Natural killer cell (primary cell): ENCODE results near the gene EPX. TPM values are rescaled to one million over a fixed set of nuclear protein-coding genes. Genes with fewer than 3 reads are reported as not detected.

Experiments
- ATAC-seq, 3 donors: fragments of 150-1000 bp in 2 of 3; fragments of 200-7000 bp in 1 of 3; cut with Tn5 transposase; 1 replicate in 1 of 3; 2 replicates in 2 of 3; pipeline ENCODE4 v1.10.0; 2021; ENCODE audit warnings: mild to moderate bottlenecking in 2 of 3, moderate library complexity in 2 of 3
- DNase-seq, 2 donors: peaks; one replicate each; pipeline versions ENCODE4 v3.0.0 to v3.0.0-alpha.2; 2013 to 2021; ENCODE audit warnings: mixed read lengths in 1 of 2
- H3K27ac ChIP-seq: one replicate; pipeline ENCODE4 v1.5.1; 2013; ENCODE audit warnings: mild to moderate bottlenecking, low read length
- H3K27me3 ChIP-seq: one replicate; pipeline ENCODE4 v1.6.1; 2013; ENCODE audit warnings: low read length; ENCODE audit not compliant: control insufficient read depth, insufficient read depth
- H3K36me3 ChIP-seq: one replicate; pipeline ENCODE4 v1.6.1; 2013; ENCODE audit warnings: low read length; ENCODE audit not compliant: control insufficient read depth, insufficient read depth
- H3K4me1 ChIP-seq: one replicate; pipeline ENCODE4 v1.6.1; 2013; ENCODE audit warnings: low read length; ENCODE audit not compliant: control insufficient read depth, insufficient read depth
- H3K4me3 ChIP-seq: one replicate; pipeline ENCODE4 v1.5.1; 2013; ENCODE audit warnings: low read length
- H3K9me3 ChIP-seq: one replicate; pipeline ENCODE4 v1.6.1; 2013; ENCODE audit warnings: low read length; ENCODE audit not compliant: control insufficient read depth, insufficient read depth
- H3K27ac Mint-ChIP-seq, 2 donors: one replicate each; pipeline ENCODE4 v1.8.0; 2022; ENCODE audit warnings: mild to moderate bottlenecking in 2 of 2, mixed read lengths in 2 of 2, moderate library complexity in 1 of 2
- H3K27me3 Mint-ChIP-seq, 2 donors: one replicate each; pipeline ENCODE4 v1.8.0; 2022; ENCODE audit warnings: low read depth in 2 of 2, mixed read lengths in 2 of 2
- H3K36me3 Mint-ChIP-seq: one replicate; pipeline ENCODE4 v1.8.0; 2022; ENCODE audit warnings: mixed read lengths
- H3K4me1 Mint-ChIP-seq, 2 donors: one replicate each; pipeline ENCODE4 v1.8.0; 2022; ENCODE audit warnings: mixed read lengths in 2 of 2
- H3K4me3 Mint-ChIP-seq: one replicate; pipeline ENCODE4 v1.8.0; 2022; ENCODE audit warnings: mild to moderate bottlenecking, moderate library complexity, mixed read lengths
- H3K9me3 Mint-ChIP-seq, 2 donors: one replicate each; pipeline ENCODE4 v1.8.0; 2022; ENCODE audit warnings: mixed read lengths in 2 of 2
- WGBS: methylation state at CpG from one replicate; pipeline ENCODE4 v1.1.7; 2013; ENCODE audit warnings: missing lambda C conversion rate; ENCODE audit not compliant: insufficient coverage; 5-methylcytosine and 5-hydroxymethylcytosine counted together
- intact Hi-C: fragments of 100-400 bp; cut with micrococcal nuclease; formaldehyde crosslinking; loops from one replicate; pipeline ENCODE4 v1.14.2; 2022
- total RNA-seq, 4 donors: library from RNA; stranded (reverse); fragments of 120-200 nt in 1 of 4; gene quantifications; one replicate each; pipeline versions ENCODE4 v1.2.3 to v1.2.4, GENCODE V29; 2013 to 2022
- TF ChIP-seq, protein P1 (sequence below): fragments of 200-600 bp; IDR thresholded peaks from one replicate; pipeline ENCODE4 v1.8.0; 2022; ENCODE audit warnings: antibody characterized with exemption

Gene EPX
- total RNA-seq, 3 donors from 2014 or later (not counting 1 experiment from before 2014, with no cell fraction given) = not detected

DNA sequence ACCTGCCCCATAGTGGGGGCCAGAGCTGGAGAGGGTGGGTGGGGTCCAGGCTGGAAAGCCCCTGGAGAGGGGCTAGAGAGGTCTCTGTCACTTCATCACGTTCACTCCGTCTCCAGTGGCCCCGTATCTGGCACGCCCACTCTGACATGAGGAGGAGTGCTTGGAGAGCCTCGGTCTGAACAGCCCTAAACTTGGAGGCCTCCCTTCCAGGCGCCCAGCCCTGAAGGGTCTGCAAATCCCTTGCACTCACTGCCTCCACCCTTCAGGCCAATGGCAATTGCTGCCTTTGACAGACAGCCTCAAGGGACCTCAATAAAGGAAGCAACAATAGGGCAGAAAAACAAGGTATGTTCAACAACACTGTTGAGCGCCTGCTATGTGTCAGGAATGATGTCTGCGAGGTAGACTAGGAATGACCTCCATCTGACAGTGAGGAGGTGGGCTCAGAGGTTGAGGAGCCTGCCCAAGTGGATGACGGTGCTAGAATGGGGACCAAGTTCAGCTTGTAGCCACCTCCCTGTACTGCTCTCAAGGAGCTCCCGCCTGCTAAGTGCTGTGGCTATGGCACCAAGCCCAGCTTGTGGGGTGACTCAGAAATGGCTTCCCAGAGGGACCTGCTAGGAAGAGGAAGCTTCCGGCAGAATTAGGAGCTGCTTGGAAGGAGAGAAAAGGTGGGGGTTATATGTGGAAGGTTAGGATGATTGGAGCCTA, 2.9 kb upstream of the EPX start:
- intact Hi-C loops = no loop called here
- no peak for ATAC-seq
- no peak for DNase-seq
- H3K27me3 ChIP-seq = no peaks in the 10 kb centered on the region
- H3K27ac ChIP-seq = no peak overlapping the region
- no peak overlapping the region for H3K27ac Mint-ChIP-seq
- no peak overlapping the region for H3K4me3 ChIP-seq
- 63% methylated on average over 11 of the region's 11 CpGs for WGBS
- H3K36me3 ChIP-seq = no peaks in the 10 kb centered on the region
- TF ChIP-seq, protein P1, sequence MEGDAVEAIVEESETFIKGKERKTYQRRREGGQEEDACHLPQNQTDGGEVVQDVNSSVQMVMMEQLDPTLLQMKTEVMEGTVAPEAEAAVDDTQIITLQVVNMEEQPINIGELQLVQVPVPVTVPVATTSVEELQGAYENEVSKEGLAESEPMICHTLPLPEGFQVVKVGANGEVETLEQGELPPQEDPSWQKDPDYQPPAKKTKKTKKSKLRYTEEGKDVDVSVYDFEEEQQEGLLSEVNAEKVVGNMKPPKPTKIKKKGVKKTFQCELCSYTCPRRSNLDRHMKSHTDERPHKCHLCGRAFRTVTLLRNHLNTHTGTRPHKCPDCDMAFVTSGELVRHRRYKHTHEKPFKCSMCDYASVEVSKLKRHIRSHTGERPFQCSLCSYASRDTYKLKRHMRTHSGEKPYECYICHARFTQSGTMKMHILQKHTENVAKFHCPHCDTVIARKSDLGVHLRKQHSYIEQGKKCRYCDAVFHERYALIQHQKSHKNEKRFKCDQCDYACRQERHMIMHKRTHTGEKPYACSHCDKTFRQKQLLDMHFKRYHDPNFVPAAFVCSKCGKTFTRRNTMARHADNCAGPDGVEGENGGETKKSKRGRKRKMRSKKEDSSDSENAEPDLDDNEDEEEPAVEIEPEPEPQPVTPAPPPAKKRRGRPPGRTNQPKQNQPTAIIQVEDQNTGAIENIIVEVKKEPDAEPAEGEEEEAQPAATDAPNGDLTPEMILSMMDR = no peak
- H3K36me3 Mint-ChIP-seq = no peaks in the 10 kb centered on the region
- no peaks in the 10 kb centered on the region for H3K9me3 Mint-ChIP-seq
- no peak overlapping the region for H3K4me3 Mint-ChIP-seq
- H3K4me1 Mint-ChIP-seq = peaks cover 0 to 6% of the 10 kb centered on the region in 2 donors
- no peaks in the 10 kb centered on the region for H3K9me3 ChIP-seq
- peaks cover 8 to 21% of the 10 kb centered on the region in 2 donors for H3K27me3 Mint-ChIP-seq
- H3K4me1 ChIP-seq = no peaks in the 10 kb centered on the region

DNA sequence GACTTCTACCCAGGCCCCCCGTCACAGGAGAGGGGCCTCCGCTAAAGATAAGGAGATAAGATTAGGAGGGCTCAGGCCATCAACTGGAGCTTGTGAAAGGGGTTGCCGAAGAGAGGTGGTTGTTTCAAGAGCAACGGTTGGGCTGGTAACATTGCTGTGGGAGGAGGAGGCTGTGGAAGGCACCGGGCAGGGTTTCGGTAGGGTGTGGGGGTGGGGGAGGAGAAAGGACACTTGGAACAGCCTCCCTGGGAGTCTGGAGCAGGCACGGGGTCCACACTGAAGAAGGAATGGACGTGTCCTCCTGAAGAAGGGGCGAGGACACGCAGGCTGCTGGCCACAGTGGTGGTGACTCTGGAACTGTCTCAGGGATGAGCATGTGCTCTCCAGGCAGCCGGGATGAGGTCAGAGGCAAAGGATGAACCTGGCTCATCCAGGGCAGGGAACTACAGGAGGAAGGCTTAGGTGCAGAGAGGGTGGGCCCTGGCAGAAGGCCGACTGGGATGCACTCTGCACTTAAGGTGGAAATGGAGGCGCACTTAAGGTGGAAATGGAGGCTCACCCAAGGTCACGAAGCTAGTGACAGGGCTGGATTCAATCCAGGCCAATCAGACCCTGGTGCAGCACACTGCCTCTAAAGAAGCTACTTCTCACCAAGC, 1.2 kb upstream of the EPX start:
- Histone ChIP-seq H3K4me1 (no peaks in the 10 kb centered on the region), H3K4me3 (no peak overlapping the region), H3K27ac (no peak overlapping the region), H3K36me3 (no peaks in the 10 kb centered on the region), H3K27me3 (no peaks in the 10 kb centered on the region), H3K9me3 (no peaks in the 10 kb centered on the region)
- peaks cover 8 to 21% of the 10 kb centered on the region in 2 donors for H3K27me3 Mint-ChIP-seq
- H3K9me3 Mint-ChIP-seq = no peaks in the 10 kb centered on the region
- H3K27ac Mint-ChIP-seq = no peak overlapping the region
- TF ChIP-seq, protein P1 = no peak
- no peak overlapping the region for H3K4me3 Mint-ChIP-seq
- no peaks in the 10 kb centered on the region for H3K4me1 Mint-ChIP-seq
- H3K36me3 Mint-ChIP-seq = no peaks in the 10 kb centered on the region
- DNase-seq = no peak
- intact Hi-C loops = no loop called here
- no peak for ATAC-seq
- WGBS = 76% methylated on average over 14 of the region's 14 CpGs

DNA sequence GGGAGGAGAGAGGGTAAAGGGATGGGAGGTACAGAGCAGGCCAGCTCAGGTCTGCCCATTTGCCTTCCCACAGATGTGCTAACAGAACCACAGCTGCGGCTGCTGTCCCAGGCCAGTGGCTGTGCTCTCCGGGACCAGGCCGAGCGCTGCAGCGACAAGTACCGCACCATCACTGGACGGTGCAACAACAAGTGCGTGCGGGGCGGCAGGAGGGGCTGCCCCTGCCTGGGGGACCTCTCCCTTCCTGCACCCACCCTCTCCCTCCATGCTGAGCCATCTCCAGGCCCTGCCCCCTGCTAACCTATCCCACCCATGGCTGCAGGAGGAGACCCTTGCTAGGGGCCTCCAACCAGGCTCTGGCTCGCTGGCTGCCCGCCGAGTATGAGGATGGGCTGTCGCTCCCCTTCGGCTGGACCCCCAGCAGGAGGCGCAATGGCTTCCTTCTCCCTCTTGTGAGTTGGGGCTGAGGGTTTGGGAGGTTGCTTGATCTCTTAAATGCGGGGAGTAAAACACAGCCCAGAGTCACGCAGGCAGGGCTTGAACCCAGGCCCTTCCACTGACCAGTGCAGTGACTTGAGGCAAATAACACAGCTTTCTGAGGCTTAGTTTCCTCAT, 1.2 kb downstream of the EPX start:
- H3K4me3 ChIP-seq = no peak overlapping the region
- Mint-ChIP-seq H3K27ac (no peak overlapping the region), H3K4me1 (no peaks in the 10 kb centered on the region), H3K9me3 (no peaks in the 10 kb centered on the region), H3K27me3 (peaks cover 7 to 14% of the 10 kb centered on the region in 2 donors), H3K36me3 (no peaks in the 10 kb centered on the region), H3K4me3 (no peak overlapping the region)
- H3K27ac ChIP-seq = no peak overlapping the region
- no peaks in the 10 kb centered on the region for H3K4me1 ChIP-seq
- no peak for DNase-seq
- H3K36me3 ChIP-seq = no peaks in the 10 kb centered on the region
- TF ChIP-seq, protein P1 = no peak
- ATAC-seq = no peak
- H3K9me3 ChIP-seq = no peaks in the 10 kb centered on the region
- WGBS = 88% methylated on average over 18 of the region's 18 CpGs
- intact Hi-C loops = no loop called here
- peaks cover 3% of the 10 kb centered on the region for H3K27me3 ChIP-seq
